Right lobe of liver (tissue), 6 donors: ENCODE measurements around the gene MCC. TPM values are rescaled to one million over a fixed set of nuclear protein-coding genes. Genes with fewer than 3 reads are reported as not detected.

Experiments used
- ATAC-seq, 4 donors: fragments of 200-7000 bp; cut with Tn5 transposase; one replicate each; pipeline ENCODE4 v1.9.1; 2020; ENCODE audit warnings: mild to moderate bottlenecking in 4 of 4, moderate library complexity in 4 of 4
- DNase-seq, 3 donors: peaks; one replicate each; pipeline ENCODE4 v3.0.0-alpha.2; 2020
- H3K27ac ChIP-seq, 3 donors: fragments of 200-600 bp; one replicate each; pipeline ENCODE4 v1.8.0; 2022
- H3K27me3 ChIP-seq, 2 donors: fragments of 200-600 bp; one replicate each; pipeline ENCODE4 v1.8.0; 2022
- H3K36me3 ChIP-seq, 4 donors: fragments of 200-600 bp; sonication (generic) in 1 of 4; one replicate each; pipeline versions ENCODE4 v1.5.1 to v1.8.0; 2017 to 2022; ENCODE audit warnings: control low read depth in 1 of 4
- H3K4me1 ChIP-seq, 4 donors: fragments of 200-600 bp; sonication (generic) in 1 of 4; one replicate each; pipeline versions ENCODE4 v1.5.1 to v1.8.0; 2017 to 2022; ENCODE audit warnings: control low read depth in 1 of 4
- H3K4me3 ChIP-seq, 3 donors: fragments of 200-600 bp; one replicate each; pipeline ENCODE4 v1.8.0; 2022
- H3K9me3 ChIP-seq, 4 donors: fragments of 200-600 bp; sonication (generic) in 1 of 4; one replicate each; pipeline versions ENCODE4 v1.5.1 to v1.8.0; 2017 to 2022; ENCODE audit warnings: control low read depth in 1 of 4
- POLR2A ChIP-seq: fragments of 450-650 bp; IDR thresholded peaks from one replicate; pipeline ENCODE4 v1.6.1; 2017; ENCODE audit warnings: antibody characterized with exemption, mild to moderate bottlenecking
- WGBS: methylation state at CpG from one replicate; pipeline ENCODE4 v1.1.6; 2018; ENCODE audit warnings: low coverage, low lambda C conversion rate; ENCODE audit not compliant: insufficient coverage; ENCODE audit errors: missing lambda C conversion rate; 5-methylcytosine and 5-hydroxymethylcytosine counted together
- intact Hi-C, 2 donors: fragments of 100-400 bp; cut with DNase I; formaldehyde crosslinking; loops; one replicate each; pipeline versions ENCODE4 v1.11.2 to v1.14.1; 2022
- total RNA-seq, 6 experiments: library from RNA; depleted of rRNA in 2 of 6; stranded (reverse); fragments of >200 nt in 2 of 6; fragmentation: NEBNext Ultra II Directional in 3 of 6; extraction: Animal tissue kit (Norgen Biotek cat#: 25700) in 3 of 6; gene quantifications; one replicate each; pipeline versions ENCODE4 v1.1.0 to v1.2.4, GENCODE V29; 2016 to 2023
- TF ChIP-seq, protein P1 (sequence below), 4 donors: fragments of 200-600 bp in 3 of 4; fragments of 450-650 bp in 1 of 4; IDR thresholded peaks; one replicate each; pipeline versions ENCODE4 v1.5.1 to v1.8.0; 2016 to 2022; ENCODE audit warnings: antibody characterized with exemption in 4 of 4, mild to moderate bottlenecking in 2 of 4
- donor health status: DM: no; HTN: yes; CAD: no.
- donor health status: DM: no; HTN: no; CAD: no.
- donor health status: DM: no; HTN: no; CAD: no.
- donor health status: DM: no; HTN: yes; CAD: no.
- donor health status: DM: no; HTN: yes; CAD: no.

MCC gene
- total RNA-seq, 6 experiments from 2014 or later = 23.1 to 35.2 (median 26.1) TPM

DNA sequence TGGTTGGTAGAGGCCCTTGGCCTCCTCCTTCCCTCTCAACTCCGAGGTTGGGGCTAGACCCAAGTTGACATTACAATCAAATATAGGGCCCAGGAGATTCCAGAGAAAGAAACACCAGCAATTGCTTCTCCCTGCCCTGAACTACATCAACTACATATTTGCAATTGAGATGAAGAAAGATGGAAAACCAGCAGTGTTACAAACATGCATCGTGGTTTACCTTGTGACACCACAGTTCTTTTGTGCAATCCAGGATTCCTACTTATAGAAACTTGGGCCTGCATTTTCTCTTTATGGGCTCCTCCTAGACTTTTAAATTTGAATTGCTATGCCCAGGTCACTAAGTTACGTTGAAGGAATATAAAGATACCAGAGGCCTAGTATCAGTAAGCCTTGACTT, 384.9 kb downstream of the MCC start:
- H3K27ac ChIP-seq = no peak overlapping the region

DNA sequence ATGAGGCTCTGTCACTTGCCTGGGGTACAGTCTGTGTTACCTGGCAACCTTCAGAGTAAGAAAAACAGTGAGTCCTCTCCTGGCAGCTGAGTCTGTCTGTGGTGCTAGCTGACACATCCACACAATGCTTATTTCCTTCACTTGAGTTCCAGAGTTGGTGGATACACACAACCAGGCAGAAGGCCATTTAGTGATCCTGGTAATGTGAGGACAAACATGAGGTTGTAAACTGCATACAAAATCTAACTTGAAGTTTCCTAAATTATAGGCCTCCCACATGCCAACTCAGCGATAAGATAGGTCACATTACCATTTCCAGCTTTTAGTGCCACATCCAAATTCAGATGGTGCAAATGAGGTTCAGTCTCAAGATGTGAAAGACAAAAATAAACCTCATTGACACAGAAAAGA, 386.1 kb downstream of the MCC start:
- intact Hi-C loops = no loop called here
- no peak for ATAC-seq
- 89% methylated on average over 1 of the region's 1 CpG for WGBS

More for the DNA sequence above, 384.9 kb downstream of the MCC start:
- H3K4me3 ChIP-seq = no peak overlapping the region
- no peak for TF ChIP-seq POLR2A
- TF ChIP-seq, protein P1, sequence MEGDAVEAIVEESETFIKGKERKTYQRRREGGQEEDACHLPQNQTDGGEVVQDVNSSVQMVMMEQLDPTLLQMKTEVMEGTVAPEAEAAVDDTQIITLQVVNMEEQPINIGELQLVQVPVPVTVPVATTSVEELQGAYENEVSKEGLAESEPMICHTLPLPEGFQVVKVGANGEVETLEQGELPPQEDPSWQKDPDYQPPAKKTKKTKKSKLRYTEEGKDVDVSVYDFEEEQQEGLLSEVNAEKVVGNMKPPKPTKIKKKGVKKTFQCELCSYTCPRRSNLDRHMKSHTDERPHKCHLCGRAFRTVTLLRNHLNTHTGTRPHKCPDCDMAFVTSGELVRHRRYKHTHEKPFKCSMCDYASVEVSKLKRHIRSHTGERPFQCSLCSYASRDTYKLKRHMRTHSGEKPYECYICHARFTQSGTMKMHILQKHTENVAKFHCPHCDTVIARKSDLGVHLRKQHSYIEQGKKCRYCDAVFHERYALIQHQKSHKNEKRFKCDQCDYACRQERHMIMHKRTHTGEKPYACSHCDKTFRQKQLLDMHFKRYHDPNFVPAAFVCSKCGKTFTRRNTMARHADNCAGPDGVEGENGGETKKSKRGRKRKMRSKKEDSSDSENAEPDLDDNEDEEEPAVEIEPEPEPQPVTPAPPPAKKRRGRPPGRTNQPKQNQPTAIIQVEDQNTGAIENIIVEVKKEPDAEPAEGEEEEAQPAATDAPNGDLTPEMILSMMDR (IDR thresholded peaks at IDR 0.05) = no peak
- H3K4me1 ChIP-seq = peaks cover 0 to 7% (median 4%) of the 10 kb centered on the region in 4 donors
- no peak for ATAC-seq
- WGBS = 81% methylated on average over 3 of the region's 3 CpGs
- no peaks in the 10 kb centered on the region for H3K27me3 ChIP-seq
- H3K36me3 ChIP-seq = peaks cover 0 to 28% (median 2%) of the 10 kb centered on the region in 4 donors
- intact Hi-C loops = no loop called here
- no peaks in the 10 kb centered on the region for H3K9me3 ChIP-seq
- DNase-seq = no peak

DNA sequence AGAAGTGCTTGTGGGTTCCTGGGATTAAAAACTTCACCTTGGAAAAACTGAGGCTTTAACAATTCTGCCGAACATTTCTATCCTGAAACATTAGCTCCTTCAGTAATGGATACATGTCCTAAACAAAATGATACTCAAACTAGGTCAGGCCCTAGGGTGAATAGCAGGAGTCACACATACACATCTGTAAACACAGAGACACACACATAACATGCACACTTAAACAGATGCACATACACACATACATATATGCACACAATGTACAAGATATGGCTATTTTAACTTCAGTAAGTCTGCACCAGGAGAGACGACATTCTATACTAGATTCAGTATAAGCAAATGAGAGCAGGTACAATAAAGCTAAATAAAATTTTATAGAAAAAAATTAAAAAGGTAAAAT, 387.3 kb downstream of the MCC start:
- intact Hi-C loops = no loop called here
- no peak overlapping the region for H3K27ac ChIP-seq
- DNase-seq (no peak), ATAC-seq (no peak)
- H3K4me1 ChIP-seq = no peaks in the 10 kb centered on the region
- no peaks in the 10 kb centered on the region for H3K9me3 ChIP-seq
- no peak for TF ChIP-seq POLR2A
- TF ChIP-seq, protein P1 (IDR thresholded peaks at IDR 0.05) = no peak
- H3K27me3 ChIP-seq = no peaks in the 10 kb centered on the region
- 95% methylated on average over 2 of the region's 2 CpGs for WGBS
- H3K36me3 ChIP-seq = peaks cover 0 to 45% (median 2%) of the 10 kb centered on the region in 4 donors
- H3K4me3 ChIP-seq = no peak overlapping the region

More for the DNA sequence above, 386.1 kb downstream of the MCC start:
- TF ChIP-seq POLR2A = no peak
- TF ChIP-seq, protein P1 (IDR thresholded peaks at IDR 0.05) = no peak
- H3K36me3 ChIP-seq = peaks cover 0 to 39% (median 2%) of the 10 kb centered on the region in 4 donors
- no peak overlapping the region for H3K4me3 ChIP-seq
- H3K27ac ChIP-seq = no peak overlapping the region
- no peak for DNase-seq
- H3K9me3 ChIP-seq = no peaks in the 10 kb centered on the region
- H3K27me3 ChIP-seq = no peaks in the 10 kb centered on the region
- peaks cover 0 to 4% (median under 1%) of the 10 kb centered on the region in 4 donors for H3K4me1 ChIP-seq

DNA sequence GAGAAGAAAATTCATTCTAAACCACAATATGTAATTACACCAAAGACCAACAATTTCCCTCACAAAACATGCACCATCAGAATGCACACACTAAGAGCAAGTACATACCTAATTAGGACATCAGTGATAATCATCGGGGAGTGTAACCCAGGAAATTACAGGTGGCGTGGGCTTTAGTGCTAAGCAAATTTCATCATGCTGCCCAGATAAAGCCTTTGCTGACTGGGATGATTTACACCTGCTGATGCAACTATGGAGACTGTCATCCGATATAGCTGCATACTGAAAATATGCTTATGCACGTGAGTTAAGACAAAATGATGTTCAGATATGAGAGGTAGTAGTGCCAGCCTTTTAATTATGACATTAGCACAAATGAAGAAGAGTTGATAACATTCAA, 388.4 kb downstream of the MCC start:
- H3K27ac ChIP-seq = no peak overlapping the region
- peaks cover 0 to 45% (median 2%) of the 10 kb centered on the region in 4 donors for H3K36me3 ChIP-seq
- DNase-seq = no peak
- no peaks in the 10 kb centered on the region for H3K27me3 ChIP-seq
- no peak overlapping the region for H3K4me3 ChIP-seq
- no peak for ATAC-seq
- intact Hi-C loops = no loop called here
- no peaks in the 10 kb centered on the region for H3K9me3 ChIP-seq
- 85% methylated on average over 4 of the region's 4 CpGs for WGBS
- TF ChIP-seq, protein P1 (IDR thresholded peaks at IDR 0.05) = no peak
- no peak for TF ChIP-seq POLR2A
- no peaks in the 10 kb centered on the region for H3K4me1 ChIP-seq

DNA sequence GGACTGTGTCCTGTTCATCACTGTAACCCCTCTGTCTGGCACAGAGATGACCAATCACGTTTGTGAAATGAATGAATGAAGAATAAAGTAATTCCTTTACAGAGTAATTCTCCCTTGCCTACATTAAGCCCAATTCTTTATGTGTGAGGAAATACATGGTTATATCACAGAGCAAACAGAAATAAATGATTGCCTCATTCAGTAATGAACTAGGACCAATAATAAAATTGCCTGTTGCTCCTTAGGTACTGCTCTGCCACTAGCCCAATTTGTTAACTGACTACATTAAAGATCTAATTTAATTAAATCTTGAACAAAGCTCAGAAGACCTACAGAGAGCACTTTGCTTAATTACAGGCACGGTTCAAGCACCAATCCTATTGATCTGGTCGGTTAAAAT, 389.9 kb downstream of the MCC start:
- H3K27ac ChIP-seq = no peak overlapping the region
- no peaks in the 10 kb centered on the region for H3K4me1 ChIP-seq
- 73% methylated on average over 3 of the region's 3 CpGs for whole genome bisulfite sequencing
- H3K36me3 ChIP-seq = peaks cover 0 to 36% (median 2%) of the 10 kb centered on the region in 4 donors
- ATAC-seq = no peak
- H3K4me3 ChIP-seq = no peak overlapping the region
- intact Hi-C loops = no loop called here
- H3K27me3 ChIP-seq = no peaks in the 10 kb centered on the region
- DNase-seq = no peak
- TF ChIP-seq, protein P1 (IDR thresholded peaks at IDR 0.05) = no peak
- TF ChIP-seq POLR2A = no peak
- H3K9me3 ChIP-seq = no peaks in the 10 kb centered on the region
